GM12891 (cell line): ENCODE results near the gene SSU72.

ENCODE experiments used
- PAX5 ChIP-seq: IDR thresholded peaks from 2 replicates; pipeline ENCODE4 v1.6.1; 2011; ENCODE audit warnings: low read length, moderate library complexity, mild to moderate bottlenecking; ENCODE audit not compliant: insufficient read depth, severe bottlenecking
- POLR2A ChIP-seq: IDR thresholded peaks from 2 replicates; pipeline ENCODE4 v1.6.1; 2011; ENCODE audit warnings: low read depth, low read length, control low read depth
- POLR2AphosphoS5 ChIP-seq: IDR thresholded peaks from 2 replicates; pipeline ENCODE4 v1.6.1; 2011; ENCODE audit warnings: low read depth, low read length, control low read depth
- SPI1 ChIP-seq: IDR thresholded peaks from 2 replicates; pipeline ENCODE4 v1.6.1; 2011; ENCODE audit warnings: low read depth, low read length, control low read depth
- TAF1 ChIP-seq: IDR thresholded peaks from 2 replicates; pipeline ENCODE4 v1.6.1; 2011; ENCODE audit warnings: low read depth, low read length, control low read depth

DNA sequence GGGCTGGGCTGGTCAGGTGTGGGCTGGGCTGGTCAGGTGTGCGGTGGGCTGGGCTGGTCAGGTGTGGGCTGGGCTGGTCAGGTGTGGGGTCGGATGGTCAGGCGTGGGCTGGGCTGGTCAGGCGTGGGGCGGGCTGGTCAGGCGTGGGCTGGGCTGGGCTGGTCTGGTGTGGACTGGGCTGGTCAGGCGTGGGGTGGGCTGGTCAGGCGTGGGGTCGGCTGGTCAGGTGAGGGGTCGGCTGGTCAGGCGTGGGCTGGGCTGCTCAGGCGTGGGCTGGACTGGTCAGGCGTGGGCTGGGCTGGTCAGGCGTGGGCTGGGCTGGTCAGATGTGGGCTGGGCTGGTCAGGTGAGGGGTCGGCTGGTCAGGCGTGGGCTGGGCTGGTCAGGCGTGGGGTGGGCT, 31.1 kb upstream of the SSU72 start:
- TF ChIP-seq POLR2A: no peak
- no peak for TF ChIP-seq SPI1
- no peak for TF ChIP-seq POLR2AphosphoS5
- no peak for TF ChIP-seq TAF1
- TF ChIP-seq PAX5: no peak
